ENCODE data around the gene STK17B.

Gene STK17B

DNA sequence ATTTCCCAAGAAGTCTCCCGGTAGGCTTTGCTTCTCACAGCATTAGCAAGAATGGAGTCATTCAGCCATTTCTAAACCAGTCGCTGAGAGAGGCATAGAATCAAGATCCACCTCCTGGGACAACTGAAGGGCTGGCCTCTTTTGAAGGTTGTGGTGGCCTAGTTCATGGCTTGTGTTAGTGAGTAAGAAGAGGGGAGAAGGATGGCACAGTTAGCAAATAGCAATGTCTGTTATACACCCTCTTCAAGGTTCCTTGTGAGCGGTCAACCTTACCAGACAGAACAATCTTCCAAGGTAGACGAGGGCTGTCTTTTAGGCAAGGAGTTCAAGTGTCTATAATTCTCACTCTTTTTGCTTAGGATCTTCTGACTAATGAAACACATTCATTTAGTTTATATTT lies 67.3 kb downstream of the STK17B start:
- DNase-seq (ENCODE audit: low read depth), result no peak
- H3K4me3 ChIP-seq (ENCODE audit: low read length), result no peak overlapping the region
- TF ChIP-seq, protein P1, sequence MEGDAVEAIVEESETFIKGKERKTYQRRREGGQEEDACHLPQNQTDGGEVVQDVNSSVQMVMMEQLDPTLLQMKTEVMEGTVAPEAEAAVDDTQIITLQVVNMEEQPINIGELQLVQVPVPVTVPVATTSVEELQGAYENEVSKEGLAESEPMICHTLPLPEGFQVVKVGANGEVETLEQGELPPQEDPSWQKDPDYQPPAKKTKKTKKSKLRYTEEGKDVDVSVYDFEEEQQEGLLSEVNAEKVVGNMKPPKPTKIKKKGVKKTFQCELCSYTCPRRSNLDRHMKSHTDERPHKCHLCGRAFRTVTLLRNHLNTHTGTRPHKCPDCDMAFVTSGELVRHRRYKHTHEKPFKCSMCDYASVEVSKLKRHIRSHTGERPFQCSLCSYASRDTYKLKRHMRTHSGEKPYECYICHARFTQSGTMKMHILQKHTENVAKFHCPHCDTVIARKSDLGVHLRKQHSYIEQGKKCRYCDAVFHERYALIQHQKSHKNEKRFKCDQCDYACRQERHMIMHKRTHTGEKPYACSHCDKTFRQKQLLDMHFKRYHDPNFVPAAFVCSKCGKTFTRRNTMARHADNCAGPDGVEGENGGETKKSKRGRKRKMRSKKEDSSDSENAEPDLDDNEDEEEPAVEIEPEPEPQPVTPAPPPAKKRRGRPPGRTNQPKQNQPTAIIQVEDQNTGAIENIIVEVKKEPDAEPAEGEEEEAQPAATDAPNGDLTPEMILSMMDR (conservative IDR thresholded peaks at IDR 0.05; ENCODE audit: low read length), result no peak

GRCh38 chr2:196103626-196104025 lies 67.8 kb downstream of the STK17B start:
- H3K4me3 ChIP-seq (ENCODE audit: low read length), result no peak overlapping the region
- DNase-seq (ENCODE audit: low read depth), result no peak
- TF ChIP-seq, protein P1 (conservative IDR thresholded peaks at IDR 0.05; ENCODE audit: low read length), result no peak

- no peak overlapping the region for H3K4me3 ChIP-seq (ENCODE audit: low read length)
- peak; percentile 44 for DNase-seq (ENCODE audit: low read depth)
- TF ChIP-seq, protein P1 (conservative IDR thresholded peaks at IDR 0.05; ENCODE audit: low read length), result no peak
Measured at GRCh38 chr2:196101325-196101991, 69.9 kb downstream of the STK17B start.

DNA sequence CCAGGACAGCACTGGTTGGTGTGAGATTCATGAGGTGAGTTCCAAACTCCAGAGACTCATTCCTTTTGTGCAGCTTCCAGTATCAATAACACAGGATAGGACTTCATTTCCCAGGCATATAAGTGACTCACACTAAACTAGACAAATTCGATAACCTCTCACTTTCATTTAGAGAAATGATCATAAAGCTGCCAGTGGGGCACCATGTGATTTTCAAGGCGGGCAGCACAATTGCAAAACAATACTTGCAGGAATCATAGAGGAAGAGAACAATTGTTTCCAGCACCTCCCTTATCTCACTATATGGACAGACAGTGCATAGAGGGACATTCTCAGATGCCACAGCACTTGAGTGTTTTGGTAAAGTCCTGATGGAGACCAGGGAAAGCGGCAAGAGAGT lies 71.5 kb downstream of the STK17B start:
- TF ChIP-seq, protein P1 (conservative IDR thresholded peaks at IDR 0.05; ENCODE audit: low read length), result no peak
- no peak for DNase-seq (ENCODE audit: low read depth)
- no peak overlapping the region for H3K4me3 ChIP-seq (ENCODE audit: low read length)

DNA sequence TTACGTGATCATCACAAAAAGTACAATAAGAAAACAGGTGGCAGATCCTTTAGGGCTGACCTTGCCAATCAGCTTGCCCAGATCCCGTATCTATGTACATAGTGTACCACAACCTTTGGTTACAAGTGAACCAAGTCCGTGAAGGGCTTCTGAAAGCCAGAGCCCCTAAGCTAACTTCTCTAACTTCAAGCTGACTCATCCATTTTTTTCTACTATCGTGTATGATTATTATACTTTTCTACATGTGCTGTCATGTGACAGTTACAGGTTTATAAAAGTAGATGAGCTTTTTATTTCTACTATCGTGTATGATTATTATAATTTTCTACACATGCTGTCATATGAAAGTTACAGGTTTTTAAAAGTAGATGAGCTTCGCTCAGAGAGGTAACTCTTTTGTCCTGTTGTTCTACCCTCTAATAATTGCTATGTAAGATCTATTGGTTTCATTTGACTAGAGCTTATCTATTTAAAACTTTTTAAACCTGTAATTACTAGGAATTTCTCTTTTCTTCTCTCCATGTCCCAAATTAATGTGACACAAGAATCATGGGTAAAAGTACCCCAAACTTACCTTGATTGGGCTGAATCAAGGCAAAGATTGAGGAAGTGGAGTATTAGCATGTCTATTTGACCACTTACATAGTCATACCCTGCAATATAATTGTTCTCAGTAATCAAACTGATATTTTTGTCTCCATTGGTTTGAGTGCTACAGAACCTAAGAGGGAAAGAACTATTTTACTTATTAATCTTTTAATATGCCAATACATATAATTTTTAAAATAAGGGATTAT lies 73.3 kb downstream of the STK17B start:
- no peak for DNase-seq (ENCODE audit: low read depth)
- H3K4me3 ChIP-seq (ENCODE audit: low read length), result no peak overlapping the region
- TF ChIP-seq, protein P1 (conservative IDR thresholded peaks at IDR 0.05; ENCODE audit: low read length), result no peak

DNA sequence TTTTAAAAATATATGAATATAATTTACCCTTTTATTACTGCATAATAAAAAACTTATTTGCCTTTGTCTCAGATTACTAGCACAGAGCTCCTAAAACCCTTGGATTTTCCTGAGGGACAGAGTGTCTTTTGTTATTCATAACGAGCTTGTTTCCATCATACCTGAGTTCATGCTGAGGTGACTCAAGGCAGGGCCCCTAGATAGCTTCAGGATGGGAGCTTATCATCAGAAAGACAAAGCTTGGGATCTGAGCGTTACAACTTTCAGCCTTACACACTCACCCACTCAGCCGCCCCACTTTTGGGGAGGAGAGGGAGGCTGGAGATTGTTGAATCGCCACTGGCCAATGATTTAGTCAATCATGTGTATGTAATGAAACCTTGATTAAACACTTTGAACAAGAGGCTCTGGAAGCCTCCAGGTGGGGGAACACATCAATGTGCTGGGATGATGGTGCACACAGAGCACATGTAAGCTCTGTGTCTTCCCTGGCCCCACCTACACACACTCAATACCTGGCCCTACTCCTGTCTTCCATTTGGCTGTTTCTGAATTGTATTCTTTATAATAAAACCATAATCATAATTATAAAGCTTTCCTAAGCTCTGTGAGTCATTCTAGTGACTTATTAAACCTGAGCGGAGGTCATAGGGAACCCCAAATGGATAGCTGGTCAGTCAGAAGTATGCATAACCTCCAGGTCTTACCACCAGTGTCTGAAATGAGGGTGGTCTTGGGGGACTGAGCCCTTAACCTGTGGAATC lies 74.2 kb downstream of the STK17B start:
- TF ChIP-seq, protein P1 (conservative IDR thresholded peaks at IDR 0.05; ENCODE audit: low read length), result no peak
- DNase-seq (ENCODE audit: low read depth), result no peak
- H3K4me3 ChIP-seq (ENCODE audit: low read length), result no peak overlapping the region
